Stimulated activated CD8-positive, alpha-beta memory T cell treated with anti-CD3 and anti-CD28 coated beads, Interleukin-7, amount 100 ng/mL, for 1 hour (primary cell): Measurements from ENCODE around the gene AP4B1.
"Not testable (repeated sequence)": the region's sequence is repeated elsewhere in the genome, so short reads cannot be mapped to it uniquely, and the experiment has no call there.

Experiments
- DNase-seq, 2 donors: peaks; one replicate each; pipeline ENCODE4 v3.0.0-alpha.2; 2020; ENCODE audit warnings: low read depth in 2 of 2

The AP4B1 gene

DNA sequence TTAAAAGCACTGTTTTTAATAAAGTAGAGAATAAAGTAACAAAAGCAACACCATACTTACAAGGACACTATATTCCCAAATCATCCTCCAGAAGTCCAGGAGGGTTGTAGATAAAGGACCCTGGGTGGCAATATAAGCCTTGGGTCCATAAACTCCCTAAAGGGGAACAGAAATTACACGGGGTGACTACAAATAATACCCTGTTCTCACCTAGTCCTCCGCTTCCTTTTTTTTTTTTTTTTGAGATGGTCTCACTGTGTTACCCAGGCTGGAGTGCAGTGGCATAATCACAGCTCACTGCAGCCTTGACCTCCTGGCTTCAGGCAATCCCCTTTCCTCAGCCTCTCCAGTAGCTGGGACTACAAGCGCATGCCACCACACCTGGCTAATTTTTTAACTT, 46.2 kb downstream of the AP4B1 start:
- no peak for DNase-seq

DNA sequence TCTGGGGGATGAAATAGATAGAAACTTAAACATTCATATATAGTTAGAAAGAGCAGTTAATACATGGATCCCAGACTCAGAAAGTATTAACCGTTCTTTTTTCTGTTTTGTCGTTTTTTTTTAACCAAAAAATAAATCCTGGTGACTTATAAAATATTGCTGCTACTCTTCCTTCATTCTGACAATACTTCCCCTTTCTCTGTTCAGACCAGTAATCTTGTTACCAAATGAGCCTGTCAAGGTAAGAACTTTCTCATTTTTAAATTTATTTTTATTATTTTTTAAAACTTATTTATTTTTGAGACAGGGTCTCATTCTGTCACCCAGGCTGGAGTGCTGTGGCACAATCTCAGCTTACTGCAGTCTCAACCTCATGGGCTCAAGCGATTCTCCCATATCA, 46.8 kb downstream of the AP4B1 start:
- no peak for DNase-seq

DNA sequence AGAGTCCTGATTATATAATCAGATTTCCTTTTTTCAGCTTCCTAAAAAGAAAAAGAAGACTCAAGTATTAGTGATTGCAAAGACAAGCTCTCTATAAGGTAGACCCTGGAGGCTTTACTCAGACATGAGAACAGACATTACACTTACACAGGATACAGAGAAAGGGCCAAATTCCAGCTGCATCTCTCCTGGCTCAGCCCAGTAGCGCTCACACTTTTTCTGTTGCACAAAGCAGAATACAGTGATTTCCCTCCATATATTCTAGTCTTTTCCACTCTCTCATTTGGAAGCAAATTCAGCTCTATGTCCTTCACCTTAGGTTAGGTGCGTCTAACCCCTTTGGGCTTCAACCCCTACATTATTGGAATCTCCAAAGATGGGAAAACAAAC, 48.2 kb downstream of the AP4B1 start:
- no peak for DNase-seq

DNA sequence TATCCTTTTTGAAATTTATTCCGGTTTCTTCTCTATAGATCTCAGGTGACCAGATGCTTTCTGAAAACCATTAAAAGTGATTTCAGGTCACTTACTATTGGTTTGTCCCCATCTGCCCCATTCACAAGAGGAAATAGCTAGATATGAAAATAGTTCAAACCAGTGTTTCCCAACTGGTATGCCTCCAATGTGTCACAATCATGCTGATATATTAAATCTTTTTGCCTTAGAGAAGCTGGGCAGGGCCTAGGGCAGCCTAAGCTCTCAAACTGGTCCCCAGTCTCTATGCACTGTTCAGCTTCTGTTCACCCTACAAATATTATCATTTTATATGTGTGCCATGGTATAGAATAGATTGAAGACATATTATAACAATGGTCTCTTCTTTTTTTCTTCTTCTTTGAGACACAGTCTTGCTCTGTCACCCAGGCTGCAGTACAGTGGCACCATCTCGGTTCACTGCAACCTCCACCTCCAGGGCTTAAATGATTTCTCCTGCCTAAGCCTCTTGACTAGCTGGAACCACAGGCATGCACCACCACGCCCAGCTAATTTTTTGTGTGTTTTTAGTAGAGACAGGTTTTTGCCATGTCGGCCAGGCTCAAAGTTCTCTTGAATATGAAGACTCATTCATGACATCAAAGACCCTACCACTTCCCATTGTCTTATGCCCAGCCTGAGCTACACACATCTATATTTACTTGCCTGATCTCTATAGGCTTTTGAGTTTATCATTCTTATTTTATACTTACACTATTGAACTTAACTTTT, 48.8 kb downstream of the AP4B1 start:
- DNase-seq: no peak

DNA sequence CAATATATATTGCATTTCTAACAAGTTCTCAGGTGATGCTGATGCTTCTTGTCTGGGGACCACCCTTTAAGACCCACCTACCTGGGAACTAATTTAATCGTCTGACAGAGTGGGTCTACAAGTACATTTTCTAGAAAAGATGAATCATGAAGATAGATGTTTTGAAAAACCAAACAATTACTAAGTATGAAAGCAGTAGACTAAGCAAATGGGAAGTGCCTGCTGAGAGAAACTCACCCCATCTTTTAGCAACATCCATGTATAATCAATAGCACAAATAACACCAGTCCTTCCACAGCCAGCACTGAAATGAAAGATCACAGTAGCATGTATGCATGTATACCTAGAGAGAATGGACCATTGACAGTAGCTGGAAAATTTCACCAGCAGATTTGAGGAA, 50.4 kb downstream of the AP4B1 start:
- no peak for DNase-seq

DNA sequence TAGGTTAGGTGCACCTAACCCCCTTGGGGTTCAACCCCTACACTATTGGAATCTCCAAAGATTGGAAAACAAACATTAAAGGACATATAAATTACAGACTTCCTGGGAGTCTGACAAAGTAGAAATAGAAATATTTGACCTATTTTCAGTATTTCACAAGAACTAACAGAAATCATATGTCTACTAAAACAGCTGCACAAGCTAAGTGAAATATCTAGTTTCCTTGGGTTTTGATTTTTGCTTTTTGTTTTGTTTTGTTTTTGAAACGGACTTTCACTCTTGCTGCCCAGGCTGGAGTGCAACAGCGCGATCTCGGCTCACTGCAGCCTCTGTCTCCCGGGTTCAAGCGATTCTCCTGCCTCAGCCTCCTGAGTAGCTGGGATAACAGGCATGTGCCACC, 51.9 kb downstream of the AP4B1 start:
- not testable (repeated sequence) for DNase-seq

DNA sequence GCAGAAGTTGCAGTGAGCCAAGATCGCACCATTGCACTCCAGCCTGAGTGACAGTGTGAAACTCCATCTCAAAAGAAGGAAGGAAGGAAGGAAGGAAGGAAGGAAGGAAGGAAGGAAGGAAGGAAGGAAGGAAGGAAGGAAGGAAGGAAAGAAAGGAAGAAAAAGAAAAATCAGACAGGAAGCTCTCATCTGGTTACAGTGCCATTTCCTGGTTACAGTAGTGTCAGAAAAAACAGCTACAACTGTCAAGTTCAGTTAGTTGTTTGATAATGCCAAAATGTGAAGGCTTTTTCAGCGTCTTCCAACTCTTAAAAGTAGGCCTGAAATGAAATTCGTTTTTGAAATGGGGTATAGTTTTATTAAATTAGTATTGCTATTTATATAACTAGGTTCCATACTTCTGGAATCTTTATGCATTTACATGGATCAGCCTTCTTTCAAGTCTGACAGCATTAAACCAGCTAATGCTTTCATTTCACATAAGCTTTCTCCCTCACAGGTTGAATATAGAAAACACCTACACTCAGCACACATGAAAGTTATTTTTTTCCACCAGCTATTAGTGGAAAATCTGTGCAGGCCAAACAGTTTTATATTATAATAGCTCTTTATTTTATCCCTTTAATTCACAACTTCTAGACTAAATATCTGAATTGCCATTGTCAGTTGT, 54.3 kb downstream of the AP4B1 start:
- DNase-seq: no peak

DNA sequence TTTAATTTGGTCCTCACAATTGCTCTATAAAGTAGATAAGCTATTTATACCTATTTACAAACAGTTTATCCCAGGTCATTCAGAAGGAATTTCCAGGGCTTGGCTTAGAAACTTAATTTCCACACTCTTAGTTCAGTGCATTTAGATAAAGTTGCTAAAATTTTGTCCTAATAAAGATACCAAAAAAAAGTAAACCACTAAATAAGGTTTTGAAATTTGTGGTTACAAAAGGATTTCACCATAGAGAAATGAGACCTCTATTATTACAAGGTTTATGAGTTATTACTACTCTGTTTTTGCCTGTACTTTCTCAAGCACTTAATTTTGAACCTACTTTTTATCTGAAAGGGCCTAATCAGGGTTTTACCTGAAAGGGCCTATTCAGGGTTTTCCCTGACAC, 55.5 kb downstream of the AP4B1 start:
- DNase-seq: no peak

DNA sequence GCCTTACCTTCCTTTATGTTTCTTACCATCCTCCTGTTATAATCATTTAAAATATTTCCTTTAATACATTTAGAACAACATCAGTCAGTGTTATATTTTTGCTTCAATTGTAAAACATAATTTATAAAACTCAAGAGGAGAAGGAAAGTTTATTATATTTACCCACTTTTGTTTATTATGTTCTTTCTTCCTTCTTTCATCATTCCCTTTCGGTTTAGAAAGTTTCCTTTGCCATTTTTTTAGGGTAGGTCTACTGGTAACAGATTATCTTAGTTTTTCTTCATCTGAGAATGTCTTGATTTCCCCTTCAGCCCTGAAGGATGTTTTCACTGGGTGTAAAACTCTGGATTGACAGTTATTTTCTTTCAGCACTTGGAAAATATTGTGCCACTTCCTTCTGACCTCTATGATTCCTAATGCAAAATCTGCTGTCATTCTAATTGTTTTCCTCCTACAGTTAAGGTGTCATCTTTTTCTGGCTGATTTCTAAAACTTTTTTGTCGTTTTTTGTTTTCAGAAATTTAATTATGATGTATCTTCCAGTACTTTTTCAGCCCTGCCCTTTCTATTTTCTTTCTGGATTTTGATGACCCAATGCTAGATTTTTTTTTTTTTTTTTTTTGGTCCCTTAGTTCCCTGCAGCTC, 58.1 kb downstream of the AP4B1 start:
- DNase-seq: no peak
